Common myeloid progenitor, CD34-positive (primary cell): ENCODE results near the gene MAPK14.

Experiments used
- CTCF ChIA-PET: fragments of 350-600 bp; sonication (Branson Sonifier 250); formaldehyde crosslinking; loops from one replicate; lab custom pipeline; 2021; ENCODE audit warnings: antibody characterized with exemption; lab: Charles Lee
- POLR2A ChIA-PET: fragments of 350-600 bp; sonication (Branson Sonifier 250); formaldehyde crosslinking; loops from one replicate; lab custom pipeline; 2021; ENCODE audit warnings: antibody characterized with exemption; lab: Charles Lee
- DNase-seq, 3 donors: peaks; one replicate each; pipeline versions ENCODE4 v3.0.0 to v3.0.0-alpha.2; 2013
- H3K27ac ChIP-seq, 2 experiments: 1 replicate in 1 of 2; 2 replicates in 1 of 2; pipeline ENCODE4 v1.7.0; 2013; ENCODE audit warnings: inconsistent platforms in 2 of 2, low read length in 2 of 2, mild to moderate bottlenecking in 2 of 2, low read depth in 1 of 2, moderate library complexity in 1 of 2; ENCODE audit not compliant: severe bottlenecking in 2 of 2, insufficient read depth in 1 of 2, poor library complexity in 1 of 2
- H3K27me3 ChIP-seq, 5 experiments: replicated peaks in 2 of 5; 1 replicate in 3 of 5; 2 replicates in 2 of 5; pipeline versions ENCODE4 v1.6.1 to v1.7.0; 2013; ENCODE audit warnings: low read length in 4 of 5, mild to moderate bottlenecking in 2 of 5, moderate library complexity in 2 of 5, inconsistent platforms in 1 of 5; ENCODE audit not compliant: insufficient read depth in 5 of 5, control insufficient read depth in 4 of 5
- H3K36me3 ChIP-seq, 4 experiments: 1 replicate in 2 of 4; 2 replicates in 2 of 4; pipeline versions ENCODE4 v1.6.1 to v1.7.0; 2013; ENCODE audit warnings: low read length in 3 of 4, control low read depth in 1 of 4, mild to moderate bottlenecking in 1 of 4; ENCODE audit not compliant: control insufficient read depth in 4 of 4, insufficient read depth in 4 of 4
- H3K4me1 ChIP-seq, 4 experiments: 1 replicate in 3 of 4; 2 replicates in 1 of 4; pipeline versions ENCODE4 v1.6.1 to v1.7.1; 2013; ENCODE audit warnings: low read length in 3 of 4, mild to moderate bottlenecking in 3 of 4, control low read depth in 1 of 4, inconsistent platforms in 1 of 4, moderate library complexity in 1 of 4; ENCODE audit not compliant: control insufficient read depth in 4 of 4, insufficient read depth in 4 of 4; ENCODE audit errors: control extremely low read depth in 1 of 4
- H3K4me3 ChIP-seq, 7 experiments: 1 replicate in 4 of 7; 2 replicates in 3 of 7; pipeline versions ENCODE4 v1.5.1 to v1.7.0; 2013; ENCODE audit warnings: mild to moderate bottlenecking in 7 of 7, low read length in 6 of 7, moderate library complexity in 6 of 7, inconsistent platforms in 2 of 7, low read depth in 2 of 7, control low read depth in 1 of 7; ENCODE audit not compliant: insufficient read depth in 4 of 7, control insufficient read depth in 1 of 7; ENCODE audit errors: extremely low read depth in 1 of 7
- H3K9me3 ChIP-seq, 5 experiments: 1 replicate in 4 of 5; 2 replicates in 1 of 5; pipeline versions ENCODE4 v1.6.1 to v1.7.1; 2013; ENCODE audit warnings: low read length in 4 of 5, mild to moderate bottlenecking in 2 of 5, inconsistent platforms in 1 of 5, low read depth in 1 of 5, moderate library complexity in 1 of 5; ENCODE audit not compliant: control insufficient read depth in 4 of 5, insufficient read depth in 2 of 5; ENCODE audit errors: control extremely low read depth in 1 of 5
- WGBS: methylation state at CpG from one replicate; pipeline ENCODE4 v1.1.5; 2013; ENCODE audit not compliant: insufficient coverage; 5-methylcytosine and 5-hydroxymethylcytosine counted together

The MAPK14 gene

DNA sequence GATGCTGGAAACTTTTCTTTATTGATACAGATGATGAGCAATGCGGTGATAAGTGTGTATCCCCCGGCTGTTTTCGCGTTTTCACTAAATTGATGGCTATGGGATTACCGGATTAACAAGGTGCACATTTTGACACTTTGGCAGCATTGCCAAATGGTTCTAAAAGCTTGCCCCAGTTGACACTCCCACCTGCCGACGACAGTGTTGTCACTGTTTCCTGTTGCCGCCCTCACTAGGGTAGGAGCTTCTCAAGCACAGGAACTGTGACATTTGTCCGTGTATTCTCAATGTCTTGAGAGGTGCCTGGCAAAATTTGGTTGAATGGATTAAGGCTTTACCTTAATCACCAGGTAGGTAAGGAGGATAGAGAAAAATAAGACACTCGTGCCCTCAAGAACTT is 92.9 kb downstream of the MAPK14 start:
- DNase-seq: peak; percentile 47 to 85 (median 75)

DNA sequence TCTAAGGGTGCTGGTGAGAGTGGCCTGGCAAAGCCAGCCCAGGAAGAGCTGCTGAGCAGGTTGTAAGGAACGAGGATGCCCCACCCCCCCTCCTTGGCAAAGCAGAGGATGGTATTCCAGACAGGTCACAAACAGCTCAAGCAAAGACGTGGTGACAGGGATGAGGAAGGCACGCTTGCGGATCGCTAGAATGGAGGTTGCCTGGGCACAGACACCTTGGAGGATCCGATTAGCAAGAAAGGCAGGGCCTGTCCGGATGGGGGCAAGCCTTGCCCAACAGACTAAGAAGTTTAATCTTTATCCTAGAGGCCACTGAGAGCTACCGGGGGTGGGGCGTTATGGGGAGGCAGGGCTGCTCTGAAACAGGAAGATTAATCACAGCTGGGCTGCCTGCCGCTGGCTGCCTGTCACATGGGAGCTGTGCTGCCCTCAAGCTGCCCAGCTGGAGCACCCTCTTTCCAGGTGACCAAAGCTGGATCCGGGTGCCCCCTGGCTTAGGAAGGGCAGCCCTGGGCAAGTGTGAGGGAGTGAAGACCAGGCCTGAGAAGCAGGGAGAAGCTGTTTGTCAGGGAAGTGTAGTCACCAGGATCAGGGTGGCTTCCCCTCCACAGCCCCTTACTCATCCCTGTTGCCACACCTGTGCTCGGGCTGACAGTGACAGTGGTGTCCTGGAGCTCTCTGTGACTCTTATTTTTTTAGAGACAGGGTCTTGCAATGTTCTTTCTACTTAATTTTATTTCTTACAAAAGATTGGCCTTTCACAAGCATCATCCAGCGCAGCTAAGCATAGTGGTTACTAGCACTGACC is 93.6 kb downstream of the MAPK14 start:
- H3K4me3 ChIP-seq: peak overlapping the region in 2 of 7 experiments; percentile 28 to 35
- H3K4me1 ChIP-seq: peaks cover 30 to 48% (median 33%) of the 10 kb centered on the region in 4 experiments
- CTCF ChIA-PET: interaction anchor here (0.8 to 3.9 kb wide), 16 partner anchors 8 to 242 kb away, joined by 3 to 23 read pairs (median 4); partner anchors contain the start of gene MAPK14
- DNase-seq: peak; percentile 43 to 81 (median 79)
- H3K27ac ChIP-seq: peak overlapping the region in 1 of 2 experiments; percentile 67
- POLR2A ChIA-PET: interaction anchor here (1.2 to 1.8 kb wide), 2 partner anchors 11 to 13 kb away, joined by 4 to 5 read pairs; no protein-coding TSS in a partner anchor
- no peaks in the 10 kb centered on the region for H3K9me3 ChIP-seq
- H3K27me3 ChIP-seq: peaks cover 0 to 7% (median 0%) of the 10 kb centered on the region in 5 experiments
- H3K36me3 ChIP-seq: peaks cover 5 to 13% (median 10%) of the 10 kb centered on the region in 4 experiments
- WGBS: 39% methylated on average over 11 of the region's 13 CpGs

More for the DNA sequence above, 92.9 kb downstream of the MAPK14 start:
- ChIA-PET CTCF (interaction anchor here (1.0 to 3.9 kb wide), 9 partner anchors 8 to 240 kb away, joined by 3 to 23 read pairs (median 7); no protein-coding TSS in a partner anchor), POLR2A (interaction anchor here (1.2 to 1.8 kb wide), 2 partner anchors 11 to 12 kb away, joined by 4 to 5 read pairs; no protein-coding TSS in a partner anchor)
- Histone ChIP-seq H3K27ac (peak overlapping the region in 1 of 2 experiments; percentile 67), H3K4me3 (peak overlapping the region in 2 of 7 experiments; percentile 28 to 35), H3K4me1 (peaks cover 35 to 54% (median 37%) of the 10 kb centered on the region in 4 experiments), H3K27me3 (peaks cover 0 to 2% (median 0%) of the 10 kb centered on the region in 5 experiments), H3K9me3 (no peaks in the 10 kb centered on the region), H3K36me3 (peaks cover 5 to 13% (median 10%) of the 10 kb centered on the region in 4 experiments)
- WGBS: 55% methylated on average over 7 of the region's 10 CpGs

DNA sequence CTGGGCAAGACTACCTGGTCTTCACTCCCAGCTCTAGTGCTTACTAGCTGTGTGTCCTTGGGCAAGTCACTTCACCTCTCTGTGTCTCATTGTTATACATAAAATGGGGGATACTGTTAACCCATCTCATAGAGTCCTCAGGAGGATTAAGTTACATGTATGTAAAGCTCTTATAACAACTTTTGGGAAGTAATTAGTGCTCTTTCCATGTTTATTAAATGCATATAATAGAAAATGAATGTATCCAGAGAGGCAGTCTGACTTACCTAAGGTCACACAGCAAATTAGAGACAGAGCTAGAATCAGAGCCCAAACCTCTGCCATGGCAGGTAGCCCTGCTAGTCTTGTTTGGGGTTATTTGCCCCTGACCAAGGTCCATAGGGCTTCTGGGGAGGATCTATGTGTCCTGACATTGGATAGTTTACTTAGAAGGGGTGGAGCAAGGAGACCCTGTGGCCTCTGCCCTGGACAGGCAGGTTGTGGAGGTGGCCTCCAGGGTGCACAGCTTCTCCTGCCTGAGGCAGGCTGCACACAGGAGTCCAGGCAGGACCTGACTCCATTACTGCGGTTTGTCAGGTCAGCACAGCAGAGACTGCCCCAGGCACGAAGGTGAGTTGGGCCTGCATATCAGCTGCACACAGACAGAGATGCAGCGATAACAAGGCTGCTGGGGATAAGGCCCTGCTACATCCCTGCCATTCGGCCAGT is 94.3 kb downstream of the MAPK14 start:
- CTCF ChIA-PET: interaction anchor here (0.8 to 3.9 kb wide), 17 partner anchors 7 to 242 kb away, joined by 3 to 23 read pairs (median 6); partner anchors contain the start of gene MAPK14
- H3K9me3 ChIP-seq: no peaks in the 10 kb centered on the region
- H3K36me3 ChIP-seq: peaks cover 5 to 13% (median 6%) of the 10 kb centered on the region in 4 experiments
- H3K27me3 ChIP-seq: peaks cover 0 to 8% (median 0%) of the 10 kb centered on the region in 5 experiments
- H3K4me3 ChIP-seq: no peak overlapping the region
- peaks cover 25 to 41% (median 29%) of the 10 kb centered on the region in 4 experiments for H3K4me1 ChIP-seq
- POLR2A ChIA-PET: interaction anchor here (1.2 to 1.8 kb wide), 2 partner anchors 10 to 14 kb away, joined by 4 to 5 read pairs; no protein-coding TSS in a partner anchor
- no peak overlapping the region for H3K27ac ChIP-seq
- no peak for DNase-seq
- WGBS: 92% methylated on average over 4 of the region's 4 CpGs

DNA sequence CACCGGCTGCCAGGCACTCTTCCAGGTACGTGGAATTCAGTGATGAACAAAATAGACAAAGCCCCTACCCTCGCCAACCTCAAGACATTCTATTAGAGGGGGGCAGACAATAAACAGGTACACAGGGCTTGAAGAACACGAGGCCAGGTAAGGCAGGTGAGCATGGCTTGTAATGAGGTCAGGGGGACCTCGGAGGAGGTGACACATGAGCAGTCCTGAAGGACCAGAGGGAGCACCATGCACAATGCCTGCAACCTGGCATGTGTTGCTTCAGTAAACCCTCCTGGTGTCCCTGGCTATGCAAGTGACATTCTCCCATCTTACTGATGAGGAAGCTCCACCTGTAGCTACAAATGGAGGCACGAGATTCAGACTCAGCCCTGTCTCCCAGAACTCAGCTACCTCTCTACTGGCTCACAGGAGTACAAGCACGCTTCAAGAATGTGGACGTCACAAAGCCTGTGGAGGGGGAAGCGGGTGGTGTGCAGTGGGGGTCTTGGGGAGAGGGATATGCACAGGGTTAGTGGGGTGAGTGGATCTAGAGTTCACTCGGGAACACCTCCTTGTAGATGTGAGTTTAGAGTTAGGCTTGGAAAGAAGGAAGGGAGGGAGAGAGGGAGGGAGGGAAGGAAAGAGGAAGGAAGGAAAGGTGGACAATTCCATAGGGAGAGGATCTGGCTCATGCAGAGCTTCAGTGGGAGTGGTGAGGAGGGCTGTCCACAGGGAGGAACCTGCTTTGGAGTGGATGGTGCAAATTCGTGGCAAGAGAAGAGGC is 95.1 kb downstream of the MAPK14 start:
- no peak overlapping the region for H3K4me3 ChIP-seq
- H3K9me3 ChIP-seq: no peaks in the 10 kb centered on the region
- CTCF ChIA-PET: interaction anchor here (0.7 to 3.9 kb wide), 9 partner anchors 9 to 237 kb away, joined by 3 to 21 read pairs (median 7); no protein-coding TSS in a partner anchor
- no peak overlapping the region for H3K27ac ChIP-seq
- POLR2A ChIA-PET: interaction anchor here (1.8 kb wide), 1 partner anchor 9 kb away, joined by 5 read pairs; no protein-coding TSS in a partner anchor
- H3K36me3 ChIP-seq: peaks cover under 1 to 11% (median 3%) of the 10 kb centered on the region in 4 experiments
- H3K4me1 ChIP-seq: peaks cover 19 to 39% (median 25%) of the 10 kb centered on the region in 4 experiments
- whole genome bisulfite sequencing: 91% methylated on average over 7 of the region's 11 CpGs
- no peak for DNase-seq
- peaks cover 0 to 11% (median 0%) of the 10 kb centered on the region in 5 experiments for H3K27me3 ChIP-seq

DNA sequence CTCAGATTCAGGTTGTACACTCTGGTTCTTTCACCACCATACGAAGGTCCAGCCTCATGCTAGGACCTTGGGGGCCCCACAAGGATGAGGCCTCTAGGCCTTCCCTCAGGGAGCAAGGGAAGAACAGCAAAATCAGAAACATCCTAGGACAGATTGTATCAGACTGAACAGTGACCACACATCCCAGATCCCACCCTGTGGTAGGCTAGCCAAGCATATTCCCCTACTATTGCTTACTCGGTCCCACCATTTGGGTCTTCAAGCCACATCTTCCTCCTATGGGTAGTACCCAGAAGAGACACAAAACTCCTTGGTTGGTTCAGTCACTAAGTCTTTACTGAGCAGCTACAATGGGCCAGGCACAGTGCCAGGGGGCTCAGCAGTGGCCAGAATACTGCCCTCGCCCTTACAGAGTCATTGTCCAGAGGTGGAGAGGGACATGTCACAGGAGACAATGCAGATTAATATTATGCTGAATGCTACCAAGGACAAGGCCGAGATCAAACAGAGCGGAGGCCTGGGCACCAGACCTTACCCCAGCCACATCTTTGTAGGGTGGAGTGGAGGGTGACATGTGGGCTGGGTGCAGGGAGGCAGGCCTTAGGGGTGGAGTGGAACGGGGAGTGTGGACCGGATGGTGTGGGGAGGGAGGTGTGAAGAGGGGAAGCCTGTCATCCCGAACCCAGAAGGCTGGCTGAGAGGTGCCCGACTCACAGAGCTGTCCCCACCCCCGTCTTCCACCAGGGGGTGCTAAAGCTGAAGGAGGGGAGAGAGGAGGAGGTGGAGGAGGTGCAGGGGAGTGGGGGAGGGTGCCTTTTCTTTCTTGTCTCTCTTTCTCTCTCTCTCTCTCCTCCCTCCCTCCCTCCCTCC is 95.9 kb downstream of the MAPK14 start:
- Histone ChIP-seq H3K4me1 (peaks cover 19 to 34% (median 24%) of the 10 kb centered on the region in 4 experiments), H3K4me3 (no peak overlapping the region), H3K9me3 (no peaks in the 10 kb centered on the region), H3K27me3 (peaks cover 0 to 19% (median 2%) of the 10 kb centered on the region in 5 experiments), H3K36me3 (peaks cover 0 to 8% (median 1%) of the 10 kb centered on the region in 4 experiments), H3K27ac (no peak overlapping the region)
- 62% methylated on average over 7 of the region's 10 CpGs for WGBS
- ChIA-PET CTCF (interaction anchor here (0.7 to 3.9 kb wide), 13 partner anchors 8 to 237 kb away, joined by 3 to 21 read pairs (median 5); partner anchors contain the start of gene MAPK14), POLR2A (no interaction called here)
- peak; percentile 85 to 91 (median 88) for DNase-seq
